NCI-H1436 (cell line): Measurements from ENCODE around the gene SUDS3.
"Not testable (repeated sequence)": the region's sequence is repeated elsewhere in the genome, so short reads cannot be mapped to it uniquely, and the experiment has no call there.

Experiments used
- DNase-seq: peaks from one replicate; lab custom pipeline; 2025; lab: John Stamatoyannopoulos, UW

SUDS3 gene

GRCh38 chr12:118376089-118377020 is at the start of gene SUDS3:
Gene SUDS3 (plus strand): TSS chr12:118376555. CDS start chr12:118376692, 137 bp downstream.
- peak; percentile 82 for DNase-seq

DNA sequence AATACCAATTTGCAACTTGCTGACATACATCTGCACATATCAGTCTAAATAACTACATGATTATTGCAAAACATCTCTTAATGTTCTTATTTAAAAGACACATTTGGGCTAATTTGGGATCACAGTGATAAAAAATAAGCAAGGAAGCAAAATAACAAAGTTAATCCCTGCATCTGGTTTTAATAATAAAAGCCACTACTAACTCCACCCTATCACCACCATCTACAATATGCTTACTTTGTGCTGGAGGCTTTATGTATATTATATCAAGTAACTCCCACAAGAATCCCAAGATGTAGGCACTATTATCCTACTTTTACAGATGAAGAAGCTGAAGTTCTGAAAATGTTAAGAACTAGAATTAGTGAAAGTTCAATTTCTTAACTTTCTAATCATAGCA is 49.4 kb upstream of the SUDS3 start:
- DNase-seq = no peak

DNA sequence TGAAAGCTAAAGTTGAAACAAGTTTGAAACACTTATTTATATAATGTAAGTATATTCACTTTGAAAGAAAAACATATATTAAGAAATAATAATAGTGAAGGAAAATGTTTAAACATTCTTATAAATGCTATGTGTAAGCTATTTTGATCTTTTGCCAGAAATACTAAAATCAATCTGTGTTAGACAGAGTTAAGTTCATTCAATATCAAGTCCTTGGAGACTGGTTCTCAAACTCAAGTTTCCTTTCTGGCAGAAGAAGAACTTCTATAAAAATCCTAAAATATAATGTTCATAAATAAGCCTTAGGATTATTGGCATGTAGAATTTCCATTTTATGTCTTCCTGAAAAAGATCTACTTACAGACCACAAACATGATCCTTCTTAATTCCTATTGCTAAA is 49.0 kb upstream of the SUDS3 start:
- no peak for DNase-seq

- DNase-seq = no peak
Observed at GRCh38 chr12:118328486-118329330, 47.6 kb upstream of the SUDS3 start.

GRCh38 chr12:118330421-118331018 is 45.8 kb upstream of the SUDS3 start:
- DNase-seq = no peak

DNA sequence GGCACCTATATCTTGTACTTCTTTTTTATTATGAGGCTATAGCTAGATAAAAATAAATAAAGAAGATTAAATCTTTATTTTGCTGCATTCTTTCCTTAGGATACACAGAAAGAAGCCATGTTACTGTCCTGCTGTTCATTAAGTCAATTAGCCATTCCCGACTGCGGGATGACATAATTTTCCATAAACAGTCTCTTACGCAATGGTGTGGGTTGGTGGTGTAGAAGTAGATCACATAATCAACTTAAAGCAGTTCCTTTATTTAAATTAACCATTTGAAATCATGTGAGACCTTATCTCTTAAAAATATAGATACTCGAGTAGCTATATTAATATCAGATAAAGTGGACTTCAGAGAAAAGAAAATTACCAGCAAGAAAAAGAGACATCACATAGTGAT is 43.8 kb upstream of the SUDS3 start:
- no peak for DNase-seq

- no peak for DNase-seq
Observed at GRCh38 chr12:118334241-118334640, 42.1 kb upstream of the SUDS3 start.

DNA sequence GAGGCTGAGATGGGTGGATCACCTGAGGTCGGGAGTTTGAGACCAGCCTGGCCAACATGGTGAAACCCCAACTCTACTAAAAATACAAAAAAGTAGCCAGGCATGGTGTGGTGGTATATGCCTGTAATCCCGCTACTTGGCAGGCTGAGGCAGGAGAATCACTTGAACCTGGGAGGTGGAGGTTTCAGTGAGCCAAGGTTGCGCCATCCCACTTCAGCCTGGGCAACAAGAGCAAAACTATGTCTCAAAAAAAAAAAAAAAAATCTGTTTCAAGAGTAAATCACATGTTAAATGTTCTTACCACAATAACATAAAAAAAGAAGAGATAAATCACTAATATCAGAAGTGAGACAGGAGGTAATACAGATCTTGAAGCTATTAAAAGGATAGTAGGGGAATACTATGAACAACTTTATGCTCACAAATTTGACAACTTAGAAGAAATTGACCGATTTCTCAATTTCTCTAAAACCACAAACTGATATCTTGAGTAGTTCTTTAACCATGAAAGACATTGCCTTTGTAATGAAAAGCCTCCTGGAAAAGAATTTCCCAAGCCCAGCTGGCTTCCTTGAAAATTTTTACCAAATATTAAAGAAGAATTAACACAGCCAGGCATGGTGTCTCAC is 41.3 kb upstream of the SUDS3 start:
- no peak for DNase-seq

GRCh38 chr12:118336123-118336522 is 40.2 kb upstream of the SUDS3 start:
- no peak for DNase-seq

- DNase-seq = no peak
Observed at GRCh38 chr12:118337194-118337838, 39.0 kb upstream of the SUDS3 start.

GRCh38 chr12:118342090-118342489 is 34.3 kb upstream of the SUDS3 start:
- DNase-seq = no peak

- no peak for DNase-seq
Observed at GRCh38 chr12:118344829-118345228, 31.5 kb upstream of the SUDS3 start.

DNA sequence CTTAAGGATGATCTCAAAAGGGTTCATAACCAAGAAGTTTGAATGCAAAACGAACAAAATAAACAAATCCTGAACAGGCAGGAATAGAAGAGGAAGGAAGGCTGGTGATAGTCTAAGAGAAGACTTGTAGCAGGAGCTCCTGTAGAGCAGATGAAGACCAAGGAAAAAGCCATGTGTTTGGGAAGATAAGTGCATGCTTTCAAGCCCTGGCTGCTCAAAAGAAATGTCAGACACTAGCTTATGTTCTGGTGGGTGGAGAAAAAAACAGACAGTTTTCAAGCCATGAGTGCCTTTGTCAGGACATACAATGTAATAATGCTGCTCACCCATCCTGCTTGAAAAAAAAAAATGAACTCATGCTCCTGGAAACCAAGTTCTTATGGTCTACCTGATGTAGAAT is 31.0 kb upstream of the SUDS3 start:
- DNase-seq = no peak

DNA sequence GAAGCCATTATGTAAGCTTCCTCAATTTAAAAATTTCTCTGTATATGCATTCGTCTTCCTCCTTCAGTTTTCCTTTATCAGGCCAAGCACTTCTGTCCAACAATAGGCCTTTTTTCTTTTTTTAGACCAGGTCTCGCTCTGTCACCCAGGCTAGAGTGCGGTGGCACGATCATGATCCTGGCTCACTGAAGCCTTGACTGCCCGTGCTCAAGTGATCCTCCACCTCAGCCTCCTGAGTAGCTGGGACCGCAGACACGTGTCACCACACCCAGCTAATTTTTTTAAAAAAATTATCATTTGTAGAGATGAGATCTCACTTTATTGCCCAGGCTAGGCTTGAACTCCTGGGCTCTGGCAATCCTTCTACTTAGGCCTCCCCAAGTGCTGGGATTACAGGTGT is 29.5 kb upstream of the SUDS3 start:
- no peak for DNase-seq

- DNase-seq = no peak
Observed at GRCh38 chr12:118347916-118348315, 28.4 kb upstream of the SUDS3 start.

GRCh38 chr12:118350908-118351559 is 25.3 kb upstream of the SUDS3 start:
- DNase-seq = no peak

DNA sequence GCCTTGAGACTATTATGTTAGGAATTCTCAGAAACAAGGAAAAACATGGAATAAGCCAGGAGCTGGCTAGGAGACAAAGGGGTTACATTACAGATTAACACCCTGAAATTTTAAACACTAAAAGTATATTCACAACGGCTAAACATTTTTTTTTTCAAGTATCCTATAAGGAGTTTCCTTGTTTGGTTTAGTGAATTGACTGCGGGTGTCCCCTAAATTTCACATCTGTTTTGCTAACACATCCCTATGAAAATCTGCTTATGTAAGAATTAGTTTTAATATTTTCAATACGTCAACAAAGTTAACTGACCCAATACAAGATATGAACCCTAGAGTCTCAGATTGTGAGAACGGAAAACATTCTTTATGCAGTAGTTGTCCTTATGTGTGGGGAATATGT is 22.6 kb upstream of the SUDS3 start:
- DNase-seq = no peak

GRCh38 chr12:118354503-118354902 is 21.9 kb upstream of the SUDS3 start:
- not testable (repeated sequence) for DNase-seq

GRCh38 chr12:118354903-118355302 is 21.5 kb upstream of the SUDS3 start:
- no peak for DNase-seq

GRCh38 chr12:118355843-118356242 is 20.5 kb upstream of the SUDS3 start:
- DNase-seq = no peak

- DNase-seq = no peak
Observed at GRCh38 chr12:118356809-118357256, 19.5 kb upstream of the SUDS3 start.
